Jurkat, Clone E6-1 (cell line): Measurements from ENCODE around the gene ANKRD13D. TPM values are rescaled to one million over a fixed set of nuclear protein-coding genes. Genes with fewer than 3 reads are reported as not detected.

Experiments
- DNase-seq: peaks from one replicate; pipeline ENCODE4 v3.0.0-alpha.2; 2011; ENCODE audit warnings: low read depth, low spot score
- H3K4me3 ChIP-seq: 2 replicates; pipeline ENCODE4 v1.5.1; 2011; ENCODE audit warnings: mild to moderate bottlenecking, low read length, control low read depth, moderate library complexity
- polyA plus RNA-seq: library from polyadenylated mRNA; unstranded; fragments of >200 nt; gene quantifications from one replicate; pipeline ENCODE4 v1.2.1, GENCODE V29; 2012; ENCODE audit warnings: missing spikeins; ENCODE audit not compliant: insufficient read length, insufficient read depth

The ANKRD13D gene
- 58.7 TPM for polyA plus RNA-seq

DNA sequence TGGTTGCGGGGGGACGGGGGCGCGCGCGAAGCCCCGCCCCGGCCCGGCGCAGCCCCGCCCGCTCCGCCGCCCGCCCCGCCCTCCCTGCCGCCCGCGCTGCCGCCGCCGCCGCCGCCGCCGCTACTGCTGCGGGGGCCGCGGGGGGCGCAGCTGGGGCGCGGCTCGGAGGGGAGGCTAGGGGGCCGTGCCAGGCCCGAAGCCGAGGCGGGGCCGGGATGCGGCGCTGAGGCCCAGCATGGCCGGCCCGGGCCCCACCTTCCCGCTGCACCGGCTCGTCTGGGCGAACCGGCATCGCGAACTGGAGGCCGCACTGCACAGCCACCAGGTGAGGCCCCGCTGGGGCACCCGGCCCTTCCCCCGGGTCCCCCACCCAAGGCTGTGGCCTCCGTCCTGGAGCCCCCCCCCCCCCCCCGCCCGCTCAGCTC is at the start of gene ANKRD13D:
Gene ANKRD13D, plus strand, starts transcription at position 78 of the 425 bp plus-strand sequence. Its CDS starts 158 bp downstream, at position 236.
- DNase-seq: no peak
- H3K4me3 ChIP-seq: peak within 1 kb of the TSS; percentile 80

DNA sequence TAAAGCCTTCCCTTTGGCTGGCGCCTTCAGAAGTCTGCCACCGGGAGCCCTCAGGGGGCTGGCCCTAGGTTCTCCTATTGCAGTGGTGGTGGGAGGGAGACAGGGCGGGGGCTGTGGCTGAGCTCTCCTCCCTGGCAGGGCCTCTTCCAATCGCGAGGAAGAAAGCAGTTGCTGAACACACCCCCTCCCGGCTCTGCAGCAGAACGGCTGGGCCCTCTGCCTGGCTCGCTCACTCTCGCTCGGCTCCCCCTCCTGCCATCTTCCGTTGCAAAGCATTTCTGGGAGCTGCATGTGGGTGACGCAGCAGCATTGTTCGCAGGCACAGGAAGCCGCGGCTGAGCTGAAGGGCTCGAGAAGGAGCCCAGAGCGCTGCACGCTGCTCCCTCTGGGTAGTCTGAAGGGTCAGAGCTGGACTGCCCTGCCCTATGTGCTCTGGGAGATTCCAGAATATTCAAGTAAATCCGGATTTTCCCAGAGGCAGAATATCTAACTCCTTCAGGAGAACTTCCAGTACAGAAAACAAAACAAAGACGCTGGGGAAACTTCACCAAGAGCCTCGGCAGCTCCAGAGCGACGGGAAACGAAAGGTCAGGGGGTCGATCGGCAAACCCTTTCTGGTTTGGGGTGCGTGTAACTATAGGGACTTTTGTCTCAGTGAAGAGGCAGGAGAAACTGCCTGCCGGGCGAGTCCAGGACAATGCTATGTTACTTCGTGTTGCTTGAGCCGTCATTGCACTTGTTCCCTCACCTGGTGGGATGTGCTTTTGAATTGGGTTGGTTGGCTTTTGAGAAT is 49.1 kb upstream of the ANKRD13D start:
- peak overlapping the region; percentile 82 for H3K4me3 ChIP-seq
- peak; percentile 98 for DNase-seq

DNA sequence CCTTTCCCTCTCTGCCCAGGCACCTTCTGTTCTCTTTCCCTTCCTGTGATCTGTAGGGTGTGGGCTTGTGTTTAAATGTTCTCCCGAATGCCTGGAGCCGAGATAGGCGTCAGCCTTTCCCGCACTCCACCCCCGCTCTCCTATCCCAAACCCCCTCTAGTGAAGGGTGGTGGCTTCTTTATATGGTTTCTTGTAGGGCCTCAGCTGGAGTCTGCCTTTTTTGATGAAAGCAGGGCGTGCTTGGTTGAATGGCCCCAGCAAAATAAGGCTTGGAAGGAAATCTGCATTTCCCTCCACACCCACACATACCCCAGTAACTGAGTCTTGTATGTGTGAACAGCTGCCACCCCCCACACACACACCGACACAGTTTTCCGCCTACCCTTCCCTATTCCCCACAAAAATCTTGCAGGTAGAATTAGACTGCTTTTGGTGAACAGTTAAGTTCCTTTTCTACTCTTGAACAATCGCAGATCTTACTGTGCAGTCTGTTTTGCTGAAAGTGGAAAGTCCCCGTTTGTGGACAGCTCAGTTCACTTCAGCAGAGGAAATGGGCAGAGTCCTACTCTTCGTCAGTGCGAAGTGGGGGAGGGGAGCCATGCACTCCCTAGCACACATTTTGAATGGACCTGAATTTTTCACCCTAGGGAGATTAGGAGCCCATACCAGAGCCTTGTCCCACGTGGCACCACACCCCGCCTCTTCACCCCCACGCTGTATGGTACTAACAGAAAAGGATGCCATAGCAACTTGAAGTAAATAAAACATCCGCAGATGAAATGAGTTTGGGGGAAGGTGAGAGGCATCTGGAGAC is 48.3 kb upstream of the ANKRD13D start:
- H3K4me3 ChIP-seq: peak overlapping the region; percentile 82
- peak; percentile 48 for DNase-seq

DNA sequence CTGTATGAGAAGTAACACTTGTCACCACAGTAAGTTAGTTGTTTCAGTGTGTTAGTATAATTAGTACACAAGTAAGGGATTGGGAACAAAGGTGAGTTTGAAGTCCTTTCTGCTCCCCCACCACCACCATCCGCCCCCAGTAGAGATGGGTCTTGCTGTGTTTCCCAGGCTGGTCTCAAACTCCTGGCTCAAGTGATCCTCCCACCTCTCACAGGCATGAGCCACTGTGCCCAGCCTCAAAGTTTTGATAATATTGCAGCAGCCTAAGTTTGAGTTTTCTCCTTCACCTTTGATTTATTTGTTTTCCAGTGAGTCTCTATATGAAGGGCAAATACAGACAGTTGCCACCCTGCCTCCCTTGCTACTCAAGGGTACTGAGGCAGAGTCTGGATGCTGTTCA is 46.6 kb upstream of the ANKRD13D start:
- no peak overlapping the region for H3K4me3 ChIP-seq
- no peak for DNase-seq

DNA sequence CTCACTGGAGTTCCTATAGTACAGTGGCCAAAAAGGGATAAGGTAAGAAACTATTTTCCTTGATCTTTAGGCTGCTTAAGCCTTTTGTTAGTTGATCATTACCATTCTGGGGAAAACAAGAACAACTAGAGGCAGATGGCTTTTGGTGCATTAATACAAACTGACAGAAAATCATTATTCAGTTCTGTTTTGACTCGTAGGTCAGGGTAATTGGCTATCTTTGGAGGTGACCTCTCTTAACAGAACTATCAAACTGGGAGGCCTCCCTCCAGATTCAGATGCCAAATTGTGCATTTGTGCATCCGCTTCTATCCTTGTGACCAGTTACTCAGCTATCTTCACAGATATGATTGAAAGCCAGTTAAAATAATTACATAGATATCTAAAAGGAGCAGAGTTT is 46.1 kb upstream of the ANKRD13D start:
- H3K4me3 ChIP-seq: no peak overlapping the region
- no peak for DNase-seq

DNA sequence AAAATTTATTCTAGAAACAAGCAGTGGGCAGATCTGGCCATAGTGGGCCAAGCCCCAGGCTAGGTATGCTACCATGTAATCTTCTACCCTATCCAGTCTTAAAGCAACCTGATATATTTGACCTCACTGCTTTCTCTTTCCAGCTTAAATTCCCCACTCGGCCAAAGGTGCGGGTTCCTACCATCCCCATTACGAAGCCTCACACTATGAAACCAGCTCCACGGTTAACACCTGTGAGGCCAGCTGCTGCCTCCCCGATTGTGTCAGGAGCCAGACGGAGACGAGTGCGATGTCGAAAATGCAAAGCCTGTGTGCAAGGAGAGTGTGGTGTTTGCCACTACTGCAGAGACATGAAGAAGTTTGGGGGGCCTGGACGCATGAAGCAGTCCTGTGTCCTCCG is 44.1 kb upstream of the ANKRD13D start:
- DNase-seq: no peak
- no peak overlapping the region for H3K4me3 ChIP-seq

DNA sequence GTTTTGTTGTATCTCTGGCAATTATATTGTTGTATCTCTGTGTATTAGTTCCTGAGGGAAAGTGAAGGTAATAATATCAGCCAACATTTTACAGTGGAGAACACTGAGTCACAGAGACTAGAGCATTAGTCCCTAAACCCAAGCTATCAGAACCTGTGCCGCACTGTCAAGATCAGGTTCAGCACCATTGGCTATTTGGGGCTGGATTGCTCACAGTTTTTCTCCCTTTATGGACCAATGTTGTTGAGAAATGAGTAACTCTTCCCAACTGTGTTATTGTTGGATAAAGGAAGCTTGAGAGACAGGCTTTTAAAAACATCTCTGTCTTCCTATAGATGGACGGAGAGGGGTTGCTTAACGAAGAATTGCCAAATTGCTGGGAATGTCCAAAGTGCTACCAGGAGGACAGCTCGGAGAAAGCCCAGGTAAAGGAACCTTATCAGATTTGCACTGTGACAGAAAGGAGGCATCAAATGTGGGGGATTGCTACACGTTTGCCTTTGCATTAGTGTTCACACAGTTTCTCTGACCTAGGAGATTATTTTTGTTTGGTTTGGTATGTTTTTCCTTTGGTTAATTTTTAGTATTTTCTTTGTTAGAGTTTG is 41.1 kb upstream of the ANKRD13D start:
- no peak overlapping the region for H3K4me3 ChIP-seq
- no peak for DNase-seq

DNA sequence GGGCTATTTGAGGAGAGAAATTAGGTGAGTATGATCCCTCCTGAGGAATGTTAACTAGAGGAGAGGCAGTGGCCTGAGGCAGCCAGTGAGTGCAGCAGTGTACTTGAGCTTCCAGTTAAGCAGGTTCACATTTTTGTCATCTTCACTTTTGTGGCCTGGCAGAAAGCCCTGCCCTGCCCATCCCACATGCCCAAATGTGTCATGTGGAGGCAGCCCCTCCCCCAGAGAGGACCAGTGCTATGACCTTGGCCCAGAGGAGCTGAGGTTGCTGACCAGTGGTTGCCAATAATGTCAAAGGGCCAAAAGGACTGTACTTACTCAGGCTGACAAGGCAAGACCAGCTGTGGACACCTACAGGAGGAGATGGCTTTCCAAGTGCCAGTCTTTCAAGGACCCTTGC is 40.5 kb upstream of the ANKRD13D start:
- no peak for DNase-seq
- no peak overlapping the region for H3K4me3 ChIP-seq

DNA sequence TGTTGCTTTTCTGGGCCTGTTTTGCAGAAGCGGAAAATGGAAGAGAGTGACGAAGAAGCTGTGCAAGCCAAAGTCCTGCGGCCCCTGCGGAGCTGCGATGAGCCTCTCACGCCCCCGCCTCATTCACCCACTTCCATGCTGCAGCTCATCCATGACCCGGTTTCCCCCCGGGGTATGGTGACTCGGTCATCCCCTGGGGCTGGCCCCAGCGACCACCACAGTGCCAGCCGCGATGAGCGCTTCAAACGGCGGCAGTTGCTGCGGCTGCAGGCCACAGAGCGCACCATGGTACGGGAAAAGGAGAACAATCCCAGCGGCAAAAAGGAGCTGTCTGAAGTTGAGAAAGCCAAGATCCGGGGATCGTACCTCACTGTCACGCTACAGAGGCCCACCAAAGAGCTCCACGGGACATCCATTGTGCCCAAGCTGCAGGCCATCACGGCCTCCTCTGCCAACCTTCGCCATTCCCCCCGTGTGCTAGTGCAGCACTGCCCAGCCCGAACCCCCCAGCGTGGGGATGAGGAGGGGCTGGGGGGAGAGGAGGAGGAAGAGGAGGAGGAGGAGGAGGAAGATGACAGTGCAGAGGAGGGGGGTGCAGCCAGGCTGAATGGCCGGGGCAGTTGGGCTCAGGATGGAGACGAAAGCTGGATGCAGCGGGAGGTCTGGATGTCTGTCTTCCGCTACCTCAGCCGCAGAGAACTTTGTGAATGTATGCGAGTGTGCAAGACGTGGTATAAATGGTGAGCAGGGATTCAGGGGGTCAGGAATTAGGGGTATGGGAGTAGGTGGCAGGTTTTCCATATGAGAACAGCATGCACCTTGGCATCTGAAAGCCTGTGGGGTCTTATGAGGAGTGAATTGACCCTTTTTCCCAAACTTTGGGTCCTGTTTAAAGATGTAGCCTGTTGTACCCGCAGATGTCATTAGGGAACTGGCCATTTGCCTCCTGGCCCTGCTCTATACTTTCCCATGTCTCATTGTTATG is 38.8 kb upstream of the ANKRD13D start:
- DNase-seq: no peak
- H3K4me3 ChIP-seq: no peak overlapping the region

DNA sequence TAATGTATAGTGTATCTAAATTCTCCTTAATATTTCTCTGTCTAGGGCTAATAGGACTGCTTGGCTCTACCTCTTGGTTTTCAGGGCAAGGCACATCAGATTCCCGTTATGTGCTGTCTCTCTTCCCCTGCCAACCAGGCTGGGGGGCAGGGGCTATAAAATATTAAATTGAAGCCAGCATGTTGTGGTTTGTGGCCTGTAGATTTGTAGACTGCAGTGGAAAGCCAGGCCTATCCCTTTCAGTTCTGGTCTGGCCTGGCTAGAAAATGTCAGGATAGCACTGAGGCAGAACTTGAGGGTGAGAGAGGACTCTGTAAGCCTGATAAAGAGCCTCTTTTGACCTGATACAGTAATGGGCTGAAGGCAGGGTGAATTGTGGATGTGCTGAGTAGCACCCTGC is 37.3 kb upstream of the ANKRD13D start:
- DNase-seq: no peak
- no peak overlapping the region for H3K4me3 ChIP-seq

DNA sequence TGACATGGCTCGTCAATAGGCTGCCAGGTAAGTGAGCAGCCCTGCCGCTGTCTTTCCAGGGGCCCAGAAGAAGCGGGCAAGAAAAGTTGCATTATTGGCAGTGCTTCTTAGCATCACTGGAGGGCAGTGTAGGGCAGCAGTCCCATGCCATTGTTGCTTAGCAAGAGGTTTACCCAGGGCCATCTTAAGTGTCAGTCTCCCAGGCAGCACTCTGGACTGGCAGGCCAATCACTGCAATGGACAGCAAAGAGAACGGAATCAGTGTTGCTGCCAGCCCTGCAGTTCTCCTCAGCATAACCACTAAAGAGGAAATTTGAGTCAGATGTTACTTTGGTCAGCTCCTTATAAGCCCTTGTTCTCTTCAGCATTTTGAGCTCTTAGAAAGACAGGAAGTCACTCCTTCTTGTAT is 36.3 kb upstream of the ANKRD13D start:
- no peak overlapping the region for H3K4me3 ChIP-seq
- DNase-seq: no peak

DNA sequence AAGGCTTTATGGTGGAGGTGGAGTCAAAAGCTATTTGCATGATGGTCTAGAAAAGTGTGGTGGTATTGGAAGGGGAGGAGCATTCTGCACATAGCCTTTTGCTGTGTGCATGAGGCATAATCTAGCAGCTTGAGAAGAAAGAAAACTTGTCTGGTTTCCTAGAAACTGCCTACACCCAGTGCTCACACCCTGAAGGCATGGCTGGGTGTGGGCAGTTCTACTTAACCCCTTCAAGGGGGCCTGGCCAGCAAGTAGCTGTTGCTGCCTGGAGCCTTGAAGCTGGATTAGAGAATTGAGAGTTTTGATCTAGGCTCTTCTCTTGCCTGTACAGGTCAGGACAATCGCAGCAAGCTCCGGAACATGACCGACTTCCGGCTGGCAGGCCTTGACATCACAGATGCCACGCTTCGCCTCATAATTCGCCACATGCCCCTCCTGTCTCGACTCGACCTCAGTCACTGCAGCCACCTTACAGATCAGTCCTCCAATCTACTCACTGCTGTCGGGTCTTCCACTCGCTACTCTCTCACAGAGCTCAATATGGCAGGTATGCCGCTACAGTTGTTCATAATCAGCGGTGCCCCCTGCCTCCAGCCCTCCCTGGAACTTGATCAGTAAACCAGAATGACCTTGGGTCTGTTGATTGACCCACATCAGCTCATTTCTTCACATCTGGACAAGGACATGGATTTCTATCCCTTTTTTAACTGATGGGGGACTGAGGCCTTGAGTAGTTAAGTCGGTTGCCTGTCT is 35.1 kb upstream of the ANKRD13D start:
- no peak overlapping the region for H3K4me3 ChIP-seq
- DNase-seq: no peak

DNA sequence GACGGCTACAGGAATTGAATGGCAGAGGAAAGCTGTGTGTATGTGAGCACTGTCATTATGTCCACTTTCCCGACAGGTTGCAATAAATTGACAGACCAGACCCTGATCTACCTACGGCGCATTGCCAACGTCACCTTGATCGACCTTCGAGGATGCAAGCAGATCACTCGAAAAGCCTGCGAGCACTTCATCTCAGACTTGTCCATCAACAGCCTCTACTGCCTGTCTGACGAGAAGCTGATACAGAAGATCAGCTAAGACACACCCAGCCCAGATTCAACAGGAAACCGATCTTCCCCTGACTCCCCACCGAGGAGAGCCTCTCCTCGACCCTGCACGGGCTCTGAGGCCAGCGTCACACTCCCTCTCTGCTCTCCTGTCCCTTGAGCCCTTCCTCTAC is 34.3 kb upstream of the ANKRD13D start:
- no peak overlapping the region for H3K4me3 ChIP-seq
- DNase-seq: no peak

DNA sequence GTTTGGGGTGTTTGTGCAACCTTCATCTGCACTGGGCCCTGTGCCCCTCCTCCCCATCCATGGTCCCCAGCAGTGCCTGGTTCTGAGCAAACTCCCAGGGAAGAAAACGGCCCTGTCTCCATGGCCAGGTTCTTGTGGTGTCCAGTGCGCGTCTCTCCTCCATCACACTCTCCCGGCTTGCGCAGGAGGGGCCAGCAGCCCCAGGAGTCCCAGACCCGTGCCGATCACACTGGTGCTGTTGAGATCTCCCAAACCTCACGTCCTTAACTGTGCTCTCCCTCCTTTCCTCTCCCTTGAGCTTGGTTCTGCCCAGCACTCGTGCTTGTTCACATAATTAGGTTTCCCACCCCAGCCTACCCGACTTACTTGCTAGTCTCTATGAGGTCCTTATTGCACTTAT is 33.8 kb upstream of the ANKRD13D start:
- DNase-seq: no peak
- H3K4me3 ChIP-seq: no peak overlapping the region

DNA sequence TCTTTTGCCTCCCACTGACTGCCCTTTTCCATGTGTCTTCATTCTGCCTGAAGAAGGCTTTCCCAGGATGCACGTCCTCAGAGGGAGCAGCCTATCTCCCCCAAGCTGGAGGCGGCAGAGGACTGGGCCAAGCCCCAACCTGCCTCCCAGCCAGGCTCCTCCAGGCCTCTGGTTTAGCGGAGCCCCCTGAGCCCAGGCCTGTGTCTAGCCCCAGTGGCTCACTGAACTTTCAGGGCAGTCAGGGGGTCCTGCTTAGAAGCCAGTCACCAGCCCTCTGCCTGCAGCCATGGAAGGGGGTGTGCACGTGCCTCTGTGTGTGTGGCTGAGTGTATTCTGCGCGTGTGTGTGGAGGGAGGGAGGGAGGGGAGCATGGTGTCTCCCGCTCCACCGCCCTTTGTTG is 33.2 kb upstream of the ANKRD13D start:
- DNase-seq: no peak
- H3K4me3 ChIP-seq: no peak overlapping the region

DNA sequence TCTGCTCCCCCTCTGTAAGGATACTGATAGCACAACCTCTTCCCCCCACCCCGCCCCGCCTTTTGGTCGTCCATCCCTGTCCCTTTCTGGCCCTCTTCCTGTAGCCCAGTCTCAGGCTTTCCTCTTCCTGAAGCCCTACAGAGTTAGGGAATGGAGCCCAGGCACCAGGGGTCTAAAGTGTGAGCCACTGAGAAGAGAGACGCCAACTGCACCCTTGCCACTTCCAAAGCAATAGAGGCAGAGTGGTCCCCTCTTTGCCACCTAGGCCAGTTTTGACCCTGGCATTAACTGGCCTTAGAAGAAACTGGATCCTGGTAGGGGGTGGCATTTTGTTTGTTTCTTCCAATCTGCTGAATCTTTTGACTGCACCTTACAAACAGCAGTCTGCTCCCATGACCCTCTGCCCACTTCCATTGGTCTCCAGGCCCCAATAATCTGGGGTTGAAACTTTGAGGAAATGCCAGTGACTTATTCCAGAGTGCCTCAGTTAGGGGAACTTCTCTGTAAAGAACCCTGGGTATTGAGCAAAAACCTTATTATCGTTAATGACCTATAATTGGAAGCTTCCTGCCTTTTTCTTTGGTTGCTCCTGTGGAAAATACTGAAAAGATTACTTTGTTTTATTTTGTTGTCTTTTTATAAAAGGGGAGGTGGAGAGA is 32.5 kb upstream of the ANKRD13D start:
- DNase-seq: no peak
- no peak overlapping the region for H3K4me3 ChIP-seq

DNA sequence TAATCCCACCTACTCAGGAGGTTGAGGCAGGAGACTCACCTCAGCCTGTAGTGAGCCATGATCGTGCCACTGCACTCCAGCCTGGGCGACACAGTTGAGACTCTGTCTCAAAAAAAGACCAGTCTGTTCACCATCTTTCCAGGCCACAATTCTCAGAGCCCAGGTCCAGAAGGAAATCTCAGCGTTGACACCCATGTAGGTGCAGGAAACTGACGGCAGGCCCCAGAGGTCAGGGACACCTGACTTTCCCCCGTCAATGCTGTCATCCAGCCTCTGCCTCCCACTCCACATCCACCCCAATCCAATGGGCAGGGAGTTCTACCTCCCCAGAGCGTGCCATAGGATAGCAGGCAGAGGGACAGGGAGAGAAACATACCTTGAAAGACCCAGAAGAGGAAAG is 28.7 kb upstream of the ANKRD13D start:
- H3K4me3 ChIP-seq: no peak overlapping the region
- no peak for DNase-seq
